HPDE6-E6E7 (cell line): ENCODE measurements around the gene NPTX1.

Source experiments
- DNase-seq: peaks from one replicate; pipeline ENCODE4 v3.0.0; 2011; ENCODE audit warnings: missing footprints; ENCODE audit errors: extremely low spot score

NPTX1 gene

GRCh38 chr17:80459234-80459633, 17.2 kb downstream of the NPTX1 start:
- DNase-seq, result no peak

- DNase-seq, result no peak
Observed at GRCh38 chr17:80458016-80458415, 18.4 kb downstream of the NPTX1 start.

- no peak for DNase-seq
Observed at GRCh38 chr17:80457236-80457856, 19.1 kb downstream of the NPTX1 start.

DNA sequence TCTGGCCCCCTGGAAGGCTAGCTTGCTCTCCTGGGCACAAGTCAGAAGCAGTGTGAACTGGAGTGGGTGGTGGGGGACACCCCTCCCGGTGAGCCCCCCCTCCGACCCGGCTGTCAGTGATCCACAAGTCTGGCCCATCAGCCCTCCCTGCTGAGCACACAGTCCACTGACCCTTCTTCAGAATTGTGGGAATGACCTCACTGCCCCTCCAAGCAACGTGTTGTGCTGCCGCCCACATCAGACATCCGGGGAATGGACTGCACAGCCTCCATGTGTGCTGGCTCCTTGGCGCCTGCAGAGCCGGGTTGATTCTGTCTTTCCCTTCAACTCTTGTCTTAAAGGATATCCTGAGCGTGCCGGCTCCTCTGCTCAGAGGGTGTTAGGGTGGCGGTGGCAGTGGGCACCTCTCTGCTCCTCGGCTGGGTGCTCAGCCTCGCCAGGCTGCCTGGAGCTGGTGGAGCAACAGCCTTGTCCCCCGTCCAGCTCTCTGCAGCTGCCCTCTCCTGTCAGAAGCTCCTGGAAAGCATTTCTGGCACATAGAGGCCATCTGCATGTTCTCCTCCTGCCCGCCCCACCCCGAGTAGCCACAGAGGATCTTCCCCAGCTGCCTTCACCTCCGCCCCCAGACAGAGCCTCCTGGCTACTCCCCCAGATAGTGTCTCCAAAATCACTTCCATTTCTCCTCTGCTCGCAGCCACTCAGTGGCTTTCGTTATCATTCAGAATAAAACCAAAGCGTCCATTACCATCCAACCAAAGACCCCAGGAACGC, 19.8 kb downstream of the NPTX1 start:
- no peak for DNase-seq

- no peak for DNase-seq
Observed at GRCh38 chr17:80455784-80456183, 20.6 kb downstream of the NPTX1 start.

DNA sequence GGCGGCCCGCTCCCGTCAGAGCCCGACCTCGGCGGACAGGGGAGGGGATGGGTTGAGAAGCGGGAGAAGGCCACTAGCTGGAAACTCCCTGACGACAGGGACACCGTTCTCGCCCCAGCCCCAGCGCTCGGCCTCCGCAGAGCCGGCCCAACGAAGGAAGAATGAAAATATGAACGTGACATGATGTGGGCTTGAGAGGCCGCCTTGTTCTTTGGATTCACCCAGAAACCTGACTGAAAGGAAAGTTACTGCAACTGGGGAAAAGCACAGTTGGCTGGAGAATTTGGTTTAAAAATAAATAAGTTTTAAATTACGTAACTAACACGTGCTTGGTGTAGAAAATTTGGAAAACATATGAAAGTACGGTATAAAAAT, 21.1 kb downstream of the NPTX1 start:
- peak; percentile 49 for DNase-seq

- DNase-seq, result peak; percentile 99
Observed at GRCh38 chr17:80454557-80455335, 21.7 kb downstream of the NPTX1 start.

DNA sequence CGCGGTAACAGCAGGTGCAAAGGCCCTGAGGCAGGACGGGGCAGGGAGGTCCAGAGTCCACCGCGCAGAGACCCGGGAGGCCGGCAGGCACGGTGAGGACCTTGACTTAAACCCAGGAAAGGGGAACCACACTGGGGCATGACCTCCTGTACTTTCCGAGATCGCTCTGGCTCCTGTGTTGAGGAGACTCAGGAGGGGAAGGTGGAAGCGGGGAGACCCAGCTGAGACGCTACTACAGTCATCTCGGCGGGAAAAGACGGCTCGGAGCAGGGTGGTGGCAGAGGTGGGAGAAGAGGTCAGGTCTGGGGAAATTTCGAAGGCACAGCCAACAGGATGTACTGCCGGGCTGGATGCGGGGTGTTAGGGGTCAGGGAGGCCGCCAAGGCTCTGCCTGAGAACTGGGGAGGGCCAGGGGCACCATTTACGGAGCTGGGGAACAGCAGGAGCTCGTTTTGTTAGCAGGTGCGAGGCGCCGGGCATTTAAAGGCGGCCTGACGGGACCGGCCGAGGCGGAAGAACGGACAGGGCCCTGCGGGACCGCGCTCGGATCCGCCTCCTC, 22.3 kb downstream of the NPTX1 start:
- DNase-seq, result peak; percentile 32

DNA sequence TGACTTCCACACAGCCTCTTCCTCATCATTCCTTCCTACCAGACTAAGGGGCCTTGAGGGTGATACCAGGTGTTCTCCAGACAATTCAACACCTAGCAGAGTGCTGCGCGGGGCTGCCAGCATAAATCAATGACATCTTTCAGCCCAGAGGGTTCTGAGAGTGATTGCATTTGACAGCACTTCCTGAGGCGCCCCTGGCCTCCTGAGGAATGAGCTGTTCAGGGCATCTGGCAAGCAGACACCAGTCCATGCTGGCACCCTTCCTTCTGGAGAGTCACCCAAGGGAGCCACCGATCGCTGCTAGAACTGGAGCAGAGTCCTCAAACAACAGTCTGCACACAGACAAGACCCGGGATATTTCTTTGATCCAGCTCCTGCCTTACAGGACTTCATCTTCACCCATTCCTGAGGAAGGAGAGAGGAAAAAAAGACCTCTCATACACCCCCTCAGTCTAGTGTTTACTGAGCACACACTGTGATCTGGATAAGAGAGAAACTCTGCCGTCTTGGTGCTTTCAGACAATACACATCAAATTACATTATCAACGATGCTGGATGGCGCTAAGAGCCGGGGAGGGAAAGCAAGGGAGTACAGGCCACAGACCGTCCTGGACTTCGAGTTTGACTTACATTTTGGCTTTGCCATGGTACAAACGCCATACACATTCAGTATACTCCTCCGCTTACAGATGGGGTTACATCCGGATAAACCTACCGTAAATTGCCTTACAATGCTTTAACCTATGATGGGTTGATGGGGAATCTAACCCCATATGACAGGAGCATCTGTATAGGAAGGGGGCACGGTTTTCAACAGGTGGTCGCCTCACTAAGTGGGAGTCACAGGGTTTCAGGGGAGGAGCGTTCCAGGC, 23.0 kb downstream of the NPTX1 start:
- no peak for DNase-seq

DNA sequence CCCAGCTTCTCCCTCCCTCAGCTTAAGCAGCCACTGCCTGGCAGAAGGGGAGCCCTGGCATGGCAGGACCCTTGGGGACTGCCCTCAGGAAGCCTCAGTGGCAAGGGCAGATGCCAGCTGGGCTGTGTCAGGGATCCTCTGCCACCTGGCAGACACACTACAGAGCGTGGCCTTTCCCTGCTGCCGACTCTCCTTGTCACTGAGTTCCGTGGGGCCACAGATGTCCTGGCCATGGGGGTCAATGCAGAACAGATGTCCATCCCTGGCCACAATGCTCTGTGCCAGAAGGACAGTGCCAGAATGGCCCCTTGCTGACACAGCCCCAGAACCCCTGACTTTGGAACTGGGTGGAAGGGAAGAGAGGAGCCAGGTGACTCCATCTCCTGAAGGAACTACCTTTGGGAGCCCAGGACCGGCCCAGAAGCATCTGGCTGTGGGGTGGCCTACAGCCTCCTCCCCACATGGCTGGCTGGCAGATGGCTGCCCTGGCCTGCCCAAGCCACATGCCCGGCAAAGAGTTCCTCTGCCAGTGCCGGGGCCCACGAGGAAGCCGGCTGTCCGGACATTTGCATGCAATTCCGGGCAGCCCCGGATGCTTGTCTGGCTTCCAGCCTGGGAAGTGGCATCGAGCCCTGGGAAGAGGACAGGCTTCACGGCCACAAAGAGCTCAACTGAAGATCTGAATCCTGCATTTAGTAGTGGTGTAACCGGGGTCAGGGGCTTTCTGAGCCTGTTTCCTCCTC, 24.1 kb downstream of the NPTX1 start:
- no peak for DNase-seq

GRCh38 chr17:80451104-80451775, 25.2 kb downstream of the NPTX1 start:
- no peak for DNase-seq

DNA sequence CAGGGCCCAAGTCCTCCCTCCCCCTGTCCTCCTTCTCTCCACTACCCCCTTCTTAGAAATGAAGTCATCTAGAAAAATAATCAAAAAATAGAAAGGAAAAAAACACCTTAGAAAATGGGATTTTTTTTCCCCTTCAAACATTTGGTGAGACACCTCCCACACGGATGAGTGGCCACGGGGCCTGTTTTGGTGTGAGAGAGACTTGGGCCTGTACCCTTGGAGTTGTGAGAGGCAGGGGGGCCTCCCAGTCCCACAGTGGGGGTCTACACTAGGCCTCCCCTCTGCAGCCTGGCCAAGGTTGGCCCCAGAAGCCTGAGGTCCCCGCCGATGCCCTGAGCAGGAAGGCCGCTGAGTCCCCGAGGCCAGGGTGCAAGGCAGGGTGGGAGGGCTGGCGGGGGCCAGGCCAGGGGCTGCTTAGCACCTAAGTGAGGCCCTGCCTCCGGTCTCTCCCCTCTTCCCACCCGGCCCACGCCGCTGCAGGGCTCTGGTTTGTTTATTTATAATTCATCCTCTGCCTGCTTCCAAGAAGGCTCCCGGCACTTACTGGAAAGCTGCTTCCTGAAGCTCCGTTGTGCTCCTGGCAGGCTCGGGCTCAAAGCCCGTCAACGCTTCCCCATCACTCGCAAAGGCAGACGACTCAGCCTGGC, 26.4 kb downstream of the NPTX1 start:
- no peak for DNase-seq

- DNase-seq, result no peak
Observed at GRCh38 chr17:80449194-80449929, 27.0 kb downstream of the NPTX1 start.

DNA sequence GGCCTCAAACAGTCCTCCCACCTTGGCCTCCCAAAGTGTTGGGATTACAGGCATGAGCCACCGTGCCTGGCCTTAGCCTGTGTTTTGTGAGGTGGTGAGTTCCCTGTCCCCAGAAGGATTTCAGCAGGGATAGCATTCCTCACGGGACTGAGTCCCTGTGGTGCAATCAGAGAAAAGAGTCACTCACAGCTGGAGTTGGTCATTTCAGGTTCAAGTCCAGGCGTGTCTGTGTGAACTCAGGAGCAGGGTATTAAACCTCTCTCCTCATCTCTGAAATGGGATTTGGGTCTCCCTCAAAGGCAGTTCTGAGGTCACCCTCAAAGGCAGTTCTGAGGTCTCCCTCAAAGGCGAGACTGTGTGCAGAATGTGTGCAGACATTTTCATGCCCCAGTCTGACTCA, 28.6 kb downstream of the NPTX1 start:
- no peak for DNase-seq

- DNase-seq, result no peak
Observed at GRCh38 chr17:80446645-80447405, 29.6 kb downstream of the NPTX1 start.

GRCh38 chr17:80445726-80446110, 30.7 kb downstream of the NPTX1 start:
- DNase-seq, result no peak

GRCh38 chr17:80445007-80445725, 31.2 kb downstream of the NPTX1 start:
- no peak for DNase-seq

DNA sequence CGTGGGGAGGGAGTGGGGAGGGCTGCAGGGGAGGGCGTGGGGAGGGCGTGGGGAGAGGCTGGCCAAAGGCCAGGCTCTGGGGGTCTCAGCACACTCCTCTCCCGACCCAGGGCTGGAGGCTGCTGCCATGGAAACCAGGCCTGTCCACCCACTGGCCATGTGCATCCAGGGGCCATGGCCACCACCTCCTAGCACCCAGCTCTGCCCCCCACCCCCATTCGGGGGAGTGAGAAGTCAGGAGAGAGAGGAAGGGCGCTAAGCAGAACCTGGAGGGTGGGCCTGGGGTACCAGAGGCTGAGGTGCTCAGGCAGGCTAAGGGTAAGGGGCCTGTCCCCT, 31.8 kb downstream of the NPTX1 start:
- DNase-seq, result no peak
